ENCODE results near the gene TMEM92.

TMEM92 gene

GRCh38 chr17:50304781-50305404 lies 30.6 kb downstream of the TMEM92 start:
- no peak for DNase-seq
- no peaks in the 10 kb centered on the region for H3K27me3 ChIP-seq
- no peaks in the 10 kb centered on the region for H3K36me3 ChIP-seq
- no peaks in the 10 kb centered on the region for H3K9me3 ChIP-seq
- no peak overlapping the region for H3K4me3 ChIP-seq (ENCODE audit: low read depth, low read length)
- TF ChIP-seq, protein P1, sequence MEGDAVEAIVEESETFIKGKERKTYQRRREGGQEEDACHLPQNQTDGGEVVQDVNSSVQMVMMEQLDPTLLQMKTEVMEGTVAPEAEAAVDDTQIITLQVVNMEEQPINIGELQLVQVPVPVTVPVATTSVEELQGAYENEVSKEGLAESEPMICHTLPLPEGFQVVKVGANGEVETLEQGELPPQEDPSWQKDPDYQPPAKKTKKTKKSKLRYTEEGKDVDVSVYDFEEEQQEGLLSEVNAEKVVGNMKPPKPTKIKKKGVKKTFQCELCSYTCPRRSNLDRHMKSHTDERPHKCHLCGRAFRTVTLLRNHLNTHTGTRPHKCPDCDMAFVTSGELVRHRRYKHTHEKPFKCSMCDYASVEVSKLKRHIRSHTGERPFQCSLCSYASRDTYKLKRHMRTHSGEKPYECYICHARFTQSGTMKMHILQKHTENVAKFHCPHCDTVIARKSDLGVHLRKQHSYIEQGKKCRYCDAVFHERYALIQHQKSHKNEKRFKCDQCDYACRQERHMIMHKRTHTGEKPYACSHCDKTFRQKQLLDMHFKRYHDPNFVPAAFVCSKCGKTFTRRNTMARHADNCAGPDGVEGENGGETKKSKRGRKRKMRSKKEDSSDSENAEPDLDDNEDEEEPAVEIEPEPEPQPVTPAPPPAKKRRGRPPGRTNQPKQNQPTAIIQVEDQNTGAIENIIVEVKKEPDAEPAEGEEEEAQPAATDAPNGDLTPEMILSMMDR (IDR thresholded peaks at IDR 0.05; ENCODE audit: low read depth, low read length) = no peak
- no peaks in the 10 kb centered on the region for H3K4me1 ChIP-seq

DNA sequence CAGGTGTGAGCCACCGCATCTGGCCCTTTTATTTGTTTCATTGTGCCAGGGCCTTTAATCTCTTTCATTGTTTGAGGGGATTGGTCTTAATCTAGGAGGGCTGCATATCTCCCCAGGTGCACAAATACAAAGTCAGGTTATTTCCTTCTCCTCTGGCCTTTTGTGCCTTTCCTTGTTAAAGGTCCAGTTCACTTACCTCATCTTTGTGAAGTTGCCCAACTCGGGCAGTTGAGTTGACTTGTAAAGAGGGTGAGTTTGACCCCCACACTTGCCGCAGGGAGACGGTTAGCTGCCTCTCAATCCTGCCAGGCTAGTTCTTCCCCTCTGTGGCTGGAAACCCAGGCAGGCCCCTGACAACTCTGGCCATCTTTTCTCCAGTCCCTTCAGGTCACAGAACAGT lies 33.4 kb downstream of the TMEM92 start:
- Histone ChIP-seq H3K9me3 (no peaks in the 10 kb centered on the region), H3K27me3 (no peaks in the 10 kb centered on the region; the same call in 1 of the 2 replicates), H3K4me1 (no peaks in the 10 kb centered on the region), H3K4me3 (ENCODE audit: low read depth, low read length) (no peak overlapping the region), H3K36me3 (no peaks in the 10 kb centered on the region)
- no peak for DNase-seq
- TF ChIP-seq, protein P1 (IDR thresholded peaks at IDR 0.05; ENCODE audit: low read depth, low read length) = no peak

- no peak overlapping the region for H3K4me3 ChIP-seq (ENCODE audit: low read depth, low read length)
- H3K27me3 ChIP-seq = peaks cover 5% of the 10 kb centered on the region
- DNase-seq = no peak
- no peaks in the 10 kb centered on the region for H3K9me3 ChIP-seq
- TF ChIP-seq, protein P1 (IDR thresholded peaks at IDR 0.05; ENCODE audit: low read depth, low read length) = no peak
- H3K4me1 ChIP-seq = no peaks in the 10 kb centered on the region
- no peaks in the 10 kb centered on the region for H3K36me3 ChIP-seq
Observed at GRCh38 chr17:50308666-50309065, 34.4 kb downstream of the TMEM92 start.

DNA sequence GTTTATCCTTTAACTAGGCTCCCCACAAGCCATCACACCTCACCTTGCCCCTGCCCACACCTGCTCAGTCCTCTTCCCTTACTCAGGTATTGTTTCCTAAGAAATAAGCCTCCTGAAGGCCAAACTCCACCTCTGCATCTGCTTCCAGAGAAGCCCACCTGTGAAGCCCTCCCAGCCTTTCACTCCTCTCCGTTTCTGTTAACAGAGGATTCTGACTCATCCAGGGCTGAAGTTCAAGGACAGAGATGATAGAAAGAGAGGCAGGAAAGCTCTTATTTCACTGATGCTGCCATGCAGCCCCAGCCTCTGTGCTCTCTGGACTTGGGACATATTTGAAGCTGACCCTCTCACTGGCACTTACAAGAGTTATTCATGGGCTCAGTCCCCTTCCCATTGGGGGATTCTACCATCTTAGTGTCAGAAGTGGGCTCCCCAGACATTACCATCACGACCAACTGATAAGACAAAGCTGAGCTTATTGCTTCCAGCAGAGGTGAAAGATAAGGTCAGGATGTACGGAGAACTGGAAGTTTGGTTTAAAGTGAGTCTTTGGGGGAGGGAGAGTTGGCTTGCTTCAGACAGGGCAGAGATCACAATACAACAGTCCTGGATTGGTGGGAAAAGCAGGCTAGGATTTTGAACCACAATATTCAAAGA lies 36.3 kb downstream of the TMEM92 start:
- no peaks in the 10 kb centered on the region for H3K36me3 ChIP-seq
- no peaks in the 10 kb centered on the region for H3K4me1 ChIP-seq
- no peak for DNase-seq
- no peak overlapping the region for H3K4me3 ChIP-seq (ENCODE audit: low read depth, low read length)
- peaks cover 14% of the 10 kb centered on the region for H3K27me3 ChIP-seq
- TF ChIP-seq, protein P1 (IDR thresholded peaks at IDR 0.05; ENCODE audit: low read depth, low read length) = no peak
- 0 out of 2 replicates have a peak, but pooled peaks cover 2% of the 10 kb centered on the region for H3K9me3 ChIP-seq

GRCh38 chr17:50311112-50311460 lies 36.8 kb downstream of the TMEM92 start:
- Histone ChIP-seq H3K4me1 (no peaks in the 10 kb centered on the region), H3K9me3 (0 out of 2 replicates have a peak, but pooled peaks cover 2% of the 10 kb centered on the region), H3K36me3 (no peaks in the 10 kb centered on the region), H3K27me3 (peaks cover 14% of the 10 kb centered on the region), H3K4me3 (ENCODE audit: low read depth, low read length) (no peak overlapping the region)
- DNase-seq = no peak
- TF ChIP-seq, protein P1 (IDR thresholded peaks at IDR 0.05; ENCODE audit: low read depth, low read length) = no peak

- no peak overlapping the region for H3K4me3 ChIP-seq (ENCODE audit: low read depth, low read length)
- peaks cover 14% of the 10 kb centered on the region for H3K27me3 ChIP-seq
- H3K4me1 ChIP-seq = no peaks in the 10 kb centered on the region
- 0 out of 2 replicates have a peak, but pooled peaks cover 2% of the 10 kb centered on the region for H3K9me3 ChIP-seq
- TF ChIP-seq, protein P1 (IDR thresholded peaks at IDR 0.05; ENCODE audit: low read depth, low read length) = no peak
- H3K36me3 ChIP-seq = no peaks in the 10 kb centered on the region
- DNase-seq = no peak
Observed at GRCh38 chr17:50311483-50311882, 37.2 kb downstream of the TMEM92 start.

All from BE2C (cell line).